ENCODE measurements around the gene ADGRD1.

Gene ADGRD1

GRCh38 chr12:131046813-131047788 lies 93.4 kb downstream of the ADGRD1 start:
- no peak for DNase-seq

- no peak for DNase-seq
Measured at GRCh38 chr12:131047789-131048610, 94.3 kb downstream of the ADGRD1 start.

GRCh38 chr12:131048611-131048990 lies 94.9 kb downstream of the ADGRD1 start:
- DNase-seq: no peak

GRCh38 chr12:131049002-131049401 lies 95.3 kb downstream of the ADGRD1 start:
- no peak for DNase-seq

GRCh38 chr12:131049549-131050339 lies 96.0 kb downstream of the ADGRD1 start:
- no peak for DNase-seq

GRCh38 chr12:131050463-131051154 lies 96.9 kb downstream of the ADGRD1 start:
- DNase-seq: no peak

GRCh38 chr12:131051155-131051473 lies 97.4 kb downstream of the ADGRD1 start:
- no peak for DNase-seq

GRCh38 chr12:131052063-131052781 lies 98.5 kb downstream of the ADGRD1 start:
- no peak for DNase-seq

- no peak for DNase-seq
Measured at GRCh38 chr12:131052929-131053328, 99.2 kb downstream of the ADGRD1 start.

GRCh38 chr12:131053567-131053966 lies 99.9 kb downstream of the ADGRD1 start:
- no peak for DNase-seq

GRCh38 chr12:131054345-131055092 lies 100.8 kb downstream of the ADGRD1 start:
- no peak for DNase-seq

- DNase-seq: no peak
Measured at GRCh38 chr12:131055093-131055465, 101.4 kb downstream of the ADGRD1 start.

GRCh38 chr12:131055596-131056233 lies 102.0 kb downstream of the ADGRD1 start:
- DNase-seq: no peak

- no peak for DNase-seq
Measured at GRCh38 chr12:131056626-131057025, 102.9 kb downstream of the ADGRD1 start.

- DNase-seq: no peak
Measured at GRCh38 chr12:131057211-131057721, 103.6 kb downstream of the ADGRD1 start.

GRCh38 chr12:131057722-131058515 lies 104.2 kb downstream of the ADGRD1 start:
- no peak for DNase-seq

- DNase-seq: no peak
Measured at GRCh38 chr12:131058700-131059099, 105.0 kb downstream of the ADGRD1 start.

- DNase-seq: no peak
Measured at GRCh38 chr12:131060011-131060703, 106.5 kb downstream of the ADGRD1 start.

Data from stimulated activated CD4-positive, alpha-beta T cell treated with anti-CD3 and anti-CD28 coated beads, Interleukin-1b, Interleukin-23, amount 100 ng/mL, for 48 hours (primary cell).